ENCODE measurements around the gene C3orf62. TPM values are rescaled to one million over a fixed set of nuclear protein-coding genes. Genes with fewer than 3 reads are reported as not detected.
A peak's percentile ranks its signal among the peaks of the same experiment; 100 is the strongest.

The C3orf62 gene
- 0.34 and 4.7 TPM in 2 replicates for total RNA-seq (2014; rRNA removed; shearing (Covaris generic))

DNA sequence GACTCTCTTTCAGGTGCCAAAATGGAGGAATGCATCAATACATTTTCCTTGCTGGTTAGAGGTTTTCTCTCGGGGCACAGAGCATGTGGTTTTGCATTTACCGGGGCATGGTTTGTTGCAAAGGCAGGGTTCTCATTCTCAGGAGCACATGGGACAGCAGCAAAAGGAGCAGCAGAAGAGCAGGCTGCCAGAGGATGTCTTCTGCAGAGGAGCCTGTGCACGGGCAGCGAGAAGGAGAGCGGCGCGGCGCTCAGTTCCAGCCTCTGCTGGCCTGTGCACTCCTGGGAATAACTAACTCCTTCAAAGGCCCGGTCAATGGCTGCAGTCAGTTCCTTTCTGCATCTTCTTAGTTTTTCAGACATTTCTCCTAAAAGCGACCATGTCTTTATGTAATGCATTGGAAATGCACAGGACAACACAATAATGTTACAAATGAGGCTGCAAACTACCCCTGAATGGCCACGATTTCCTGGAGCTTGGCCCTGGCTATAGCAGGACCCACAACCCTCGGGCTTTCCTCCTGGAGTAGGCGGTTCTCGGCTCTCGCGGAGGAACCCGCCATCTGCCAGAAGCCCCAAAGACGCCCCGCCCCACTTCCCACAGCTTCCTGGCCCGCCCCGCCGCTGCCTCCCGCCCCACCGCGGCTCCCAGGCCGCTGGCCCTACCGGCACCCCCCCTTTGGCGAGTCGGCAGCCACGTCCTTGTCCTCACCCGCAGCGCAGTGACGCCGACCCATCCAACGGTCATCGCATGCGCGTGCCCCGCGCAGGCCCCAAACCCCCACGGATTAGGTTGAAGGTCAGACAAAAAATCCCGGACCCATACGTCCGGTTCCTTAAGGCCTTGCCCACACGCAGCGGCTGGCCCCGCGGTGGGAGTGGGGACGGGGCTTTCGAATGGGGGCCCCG lies at the start of gene C3orf62:
TSS of gene C3orf62 (minus strand) at position 758 of the 908 bp plus-strand sequence. CDS start at position 398, 360 bp downstream.
- DNase-seq (ENCODE audit: low read depth) = peak; percentile 79

GRCh38 chr3:49324768-49325167 lies 47.7 kb upstream of the C3orf62 start:
- DNase-seq (ENCODE audit: low read depth) = no peak

DNA sequence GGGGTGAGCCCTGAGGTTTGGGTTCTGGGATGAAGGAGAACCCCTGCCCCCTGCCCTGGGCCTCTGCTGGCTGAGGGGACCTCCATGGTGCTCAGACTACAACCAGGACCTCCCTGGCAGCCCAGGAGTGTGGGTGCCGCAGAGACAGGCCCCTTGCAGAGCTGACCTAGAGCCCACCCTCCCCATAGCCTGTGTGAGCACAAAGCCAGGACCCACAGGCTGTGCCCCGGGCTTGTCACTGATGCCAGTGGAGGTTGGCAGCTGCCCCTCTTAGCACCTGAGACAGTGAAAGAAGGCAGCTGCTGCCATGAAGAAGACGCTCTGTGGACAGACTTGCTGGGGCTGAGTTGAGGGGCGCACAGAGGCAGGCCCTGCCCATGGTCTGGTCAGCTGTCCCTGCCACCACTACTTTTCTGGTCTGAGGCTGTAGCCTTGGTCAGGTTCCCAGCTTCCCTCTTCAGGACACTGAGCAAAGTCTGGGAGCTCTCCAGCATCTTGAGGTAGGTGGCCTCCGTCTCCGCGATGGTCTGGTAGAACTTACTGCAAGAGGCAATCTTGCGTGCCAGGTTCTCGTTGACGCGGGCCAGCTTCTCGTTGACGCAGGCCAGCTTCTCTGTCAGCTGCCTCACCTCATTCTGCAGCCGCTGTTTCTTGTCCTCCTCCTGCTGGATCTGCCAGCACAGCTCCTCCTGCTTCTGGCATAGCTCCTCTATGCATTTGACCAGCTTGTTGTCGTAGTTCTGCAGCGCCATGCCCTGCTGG lies 39.8 kb upstream of the C3orf62 start:
- DNase-seq (ENCODE audit: low read depth) = no peak

GRCh38 chr3:49313896-49314688 lies 37.1 kb upstream of the C3orf62 start:
- no peak for DNase-seq (ENCODE audit: low read depth)

GRCh38 chr3:49311283-49311682 lies 34.3 kb upstream of the C3orf62 start:
- DNase-seq (ENCODE audit: low read depth) = no peak

GRCh38 chr3:49310677-49311076 lies 33.6 kb upstream of the C3orf62 start:
- DNase-seq (ENCODE audit: low read depth) = no peak

GRCh38 chr3:49305608-49306007 lies 28.6 kb upstream of the C3orf62 start:
- DNase-seq (ENCODE audit: low read depth) = no peak

DNA sequence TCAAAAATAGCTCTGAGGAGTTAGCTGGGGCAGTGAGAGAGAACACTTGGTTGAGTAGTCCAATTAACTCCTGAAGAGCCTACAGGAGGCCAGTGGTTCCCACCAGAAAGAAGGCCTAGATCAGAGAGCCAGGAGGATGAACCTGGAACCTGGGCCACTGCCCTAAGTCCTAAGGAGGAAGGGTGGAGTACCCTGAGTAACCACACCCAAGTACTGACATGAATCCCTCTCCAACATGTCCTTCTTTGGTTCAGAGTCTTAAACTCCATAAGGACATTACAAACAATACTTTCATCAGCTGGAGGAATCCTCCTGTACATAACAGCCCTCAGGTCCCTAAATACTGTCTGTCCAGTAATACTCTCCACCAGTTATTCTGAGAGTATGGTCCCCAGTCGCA lies 25.6 kb upstream of the C3orf62 start:
- DNase-seq (ENCODE audit: low read depth) = no peak

GRCh38 chr3:49300595-49300994 lies 23.6 kb upstream of the C3orf62 start:
- no peak for DNase-seq (ENCODE audit: low read depth)

DNA sequence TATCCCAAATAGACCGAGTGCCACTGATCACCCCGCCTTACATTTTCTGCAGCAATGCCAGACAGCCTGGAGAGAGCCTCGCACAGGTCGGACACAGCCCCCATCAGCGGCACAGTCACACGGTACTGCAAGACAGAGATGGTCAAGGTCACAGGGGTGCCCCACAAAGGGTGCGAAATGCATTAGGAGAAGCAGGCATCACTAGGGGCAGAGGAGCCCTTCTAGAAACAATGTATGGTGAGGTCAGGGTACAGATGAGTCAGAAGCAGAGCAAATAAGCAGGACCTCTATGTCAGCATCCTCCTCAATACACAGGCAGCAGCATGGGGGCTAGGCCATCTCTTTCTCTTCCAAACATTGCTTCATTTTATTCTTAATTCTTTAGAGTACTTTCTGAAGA lies 21.5 kb upstream of the C3orf62 start:
- DNase-seq (ENCODE audit: low read depth) = no peak

GRCh38 chr3:49296781-49297411 lies 19.9 kb upstream of the C3orf62 start:
- no peak for DNase-seq (ENCODE audit: low read depth)

- DNase-seq (ENCODE audit: low read depth) = no peak
Measured at GRCh38 chr3:49295489-49296058, 18.5 kb upstream of the C3orf62 start.

- DNase-seq (ENCODE audit: low read depth) = no peak
Measured at GRCh38 chr3:49294343-49294742, 17.3 kb upstream of the C3orf62 start.

DNA sequence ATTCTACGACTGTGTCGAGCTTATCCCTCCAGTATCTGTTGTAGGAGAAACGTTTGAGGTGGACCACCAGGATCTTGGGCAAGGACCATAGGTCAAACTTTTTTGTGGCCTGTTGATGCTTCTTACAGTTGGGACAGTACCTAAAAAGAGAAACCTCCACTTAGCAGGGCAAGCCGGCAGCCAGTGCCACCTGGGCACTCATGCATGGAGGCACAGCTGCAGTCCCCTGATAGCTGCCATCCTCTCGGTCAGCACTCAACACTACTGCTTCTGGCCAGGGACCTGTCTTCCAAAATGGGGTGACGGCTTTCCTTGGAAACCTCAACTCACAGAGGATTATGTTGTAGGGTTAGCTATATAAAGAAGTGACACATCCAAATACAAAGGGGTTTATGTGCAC lies 7.0 kb upstream of the C3orf62 start:
- no peak for DNase-seq (ENCODE audit: low read depth)

GRCh38 chr3:49279376-49279775 lies 2.3 kb upstream of the C3orf62 start:
- DNase-seq (ENCODE audit: low read depth) = peak; percentile 50

DNA sequence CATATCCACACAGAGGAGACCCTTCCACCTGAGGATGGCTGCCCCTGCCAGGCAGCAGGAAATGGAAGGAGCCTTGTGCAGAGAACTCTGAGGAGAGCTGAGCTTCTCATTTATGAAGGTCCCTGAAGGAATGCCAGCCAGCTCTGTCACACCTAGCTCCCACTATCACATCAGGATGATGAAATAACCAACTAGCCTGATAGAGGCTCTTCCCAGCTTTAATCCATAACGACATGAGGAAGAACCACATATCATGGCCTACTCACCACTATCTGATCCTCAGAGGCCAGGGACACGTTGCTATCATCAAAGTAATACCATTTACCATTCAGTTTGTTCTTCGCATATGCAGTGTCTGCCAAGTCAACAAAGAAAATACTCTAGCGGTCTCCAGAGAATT lies 1.5 kb upstream of the C3orf62 start:
- DNase-seq (ENCODE audit: low read depth) = no peak

DNA sequence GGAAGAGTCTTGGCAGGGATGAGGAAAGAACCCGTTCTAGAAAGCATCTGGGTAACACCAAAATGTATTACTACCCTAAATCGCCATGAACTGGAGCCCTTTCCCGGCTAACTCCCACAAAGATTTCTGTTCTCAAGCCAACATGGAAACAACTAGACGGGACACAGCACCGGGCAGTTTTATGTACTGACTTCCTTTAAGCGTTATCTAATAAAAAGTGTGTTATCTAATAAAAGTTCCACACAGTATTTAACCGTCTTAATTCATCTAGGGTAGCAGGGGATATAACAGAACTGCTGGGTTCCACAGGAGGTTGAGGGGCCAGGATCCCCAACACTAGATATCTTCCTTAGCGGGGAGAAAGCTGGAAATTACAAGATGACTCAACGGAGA lies 347 bp upstream of the C3orf62 start:
- DNase-seq (ENCODE audit: low read depth) = no peak

- no peak for DNase-seq (ENCODE audit: low read depth)
Measured at GRCh38 chr3:49273825-49274532, 3.1 kb downstream of the C3orf62 start.

DNA sequence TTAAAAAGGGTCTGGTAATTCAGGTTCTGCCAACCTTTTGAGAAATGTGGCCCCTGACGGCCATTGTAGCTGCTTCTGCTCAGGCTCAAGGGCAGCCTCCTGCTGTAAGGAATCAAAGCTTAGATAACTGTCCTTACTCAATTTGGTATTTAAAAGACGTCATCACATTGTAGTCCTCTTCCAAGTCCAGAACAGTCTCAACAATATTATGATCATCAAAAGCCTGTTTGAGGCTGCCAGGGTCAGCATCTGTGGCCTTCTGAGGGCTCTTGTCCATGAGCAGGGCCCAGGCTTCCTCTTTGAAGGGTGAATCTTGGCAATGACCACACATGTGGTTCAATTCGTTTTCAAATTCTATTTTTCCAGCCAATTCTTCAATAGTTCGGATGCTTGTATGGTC lies 6.0 kb downstream of the C3orf62 start:
- DNase-seq (ENCODE audit: low read depth) = no peak

- no peak for DNase-seq (ENCODE audit: low read depth)
Measured at GRCh38 chr3:49270156-49270500, 6.9 kb downstream of the C3orf62 start.
